Measurements from ENCODE around the gene INO80B.

INO80B gene

DNA sequence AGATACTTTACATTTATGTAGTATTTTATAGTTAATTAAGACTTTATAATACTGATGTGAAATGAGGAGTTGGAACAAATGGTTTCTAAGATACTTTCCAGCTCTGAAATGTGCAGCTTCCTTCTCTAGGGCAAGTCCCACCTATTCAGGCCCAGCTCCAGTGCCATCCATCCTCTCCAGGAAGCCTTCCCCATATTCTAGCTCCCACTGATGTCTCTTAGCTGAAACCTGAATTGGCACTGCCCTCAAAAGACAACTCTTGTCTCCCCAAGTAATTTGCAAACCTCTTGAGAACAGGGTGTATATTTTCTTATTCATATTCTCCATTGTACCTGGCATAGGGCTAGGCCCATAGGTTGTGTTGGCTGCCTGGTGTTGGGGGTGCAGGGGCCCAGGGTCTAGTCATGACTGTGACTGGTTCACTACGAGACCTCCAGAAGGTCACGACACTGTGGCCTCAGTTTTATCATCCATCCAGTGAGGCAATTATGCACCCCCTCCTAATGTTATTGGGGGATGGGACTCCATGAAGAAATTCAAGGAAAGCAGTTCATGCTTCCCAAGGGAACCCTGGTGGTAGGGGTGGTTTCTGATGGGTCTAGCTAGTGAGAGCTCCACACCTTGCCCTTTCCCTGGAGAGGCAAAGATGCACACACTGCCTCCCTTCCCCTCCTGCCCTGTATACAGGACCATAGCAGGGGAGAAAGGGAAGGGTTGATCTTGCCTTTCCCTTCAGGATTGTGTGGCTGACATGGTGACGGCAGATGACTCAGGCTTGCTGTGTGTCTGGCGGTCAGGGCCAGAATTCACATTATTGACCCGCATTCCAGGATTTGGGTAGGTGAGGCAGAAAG lies 30.5 kb upstream of the INO80B start:
- no peak overlapping the region for H3K4me3 ChIP-seq (ENCODE audit: low read length)
- peaks cover 4% of the 10 kb centered on the region; the same call in 1 of the 2 replicates for H3F3A ChIP-seq (ENCODE audit: control insufficient read depth, insufficient read depth)
- H3K4me1 ChIP-seq (ENCODE audit: control insufficient read depth, low read length): peaks cover 34% of the 10 kb centered on the region
- no peaks in the 10 kb centered on the region for H3K27me3 ChIP-seq (ENCODE audit: control insufficient read depth, low read length)
- H3K79me2 ChIP-seq (ENCODE audit: control insufficient read depth, low read length): peaks cover 13% of the 10 kb centered on the region
- peaks cover 30% of the 10 kb centered on the region for H3K36me3 ChIP-seq (ENCODE audit: control insufficient read depth, low read length)
- no peaks in the 10 kb centered on the region for H3K9me2 ChIP-seq (replicated peaks; ENCODE audit: control insufficient read depth, low read length)
- no peak overlapping the region for H3K4me2 ChIP-seq (ENCODE audit: low read length)
- TF ChIP-seq, protein P1, sequence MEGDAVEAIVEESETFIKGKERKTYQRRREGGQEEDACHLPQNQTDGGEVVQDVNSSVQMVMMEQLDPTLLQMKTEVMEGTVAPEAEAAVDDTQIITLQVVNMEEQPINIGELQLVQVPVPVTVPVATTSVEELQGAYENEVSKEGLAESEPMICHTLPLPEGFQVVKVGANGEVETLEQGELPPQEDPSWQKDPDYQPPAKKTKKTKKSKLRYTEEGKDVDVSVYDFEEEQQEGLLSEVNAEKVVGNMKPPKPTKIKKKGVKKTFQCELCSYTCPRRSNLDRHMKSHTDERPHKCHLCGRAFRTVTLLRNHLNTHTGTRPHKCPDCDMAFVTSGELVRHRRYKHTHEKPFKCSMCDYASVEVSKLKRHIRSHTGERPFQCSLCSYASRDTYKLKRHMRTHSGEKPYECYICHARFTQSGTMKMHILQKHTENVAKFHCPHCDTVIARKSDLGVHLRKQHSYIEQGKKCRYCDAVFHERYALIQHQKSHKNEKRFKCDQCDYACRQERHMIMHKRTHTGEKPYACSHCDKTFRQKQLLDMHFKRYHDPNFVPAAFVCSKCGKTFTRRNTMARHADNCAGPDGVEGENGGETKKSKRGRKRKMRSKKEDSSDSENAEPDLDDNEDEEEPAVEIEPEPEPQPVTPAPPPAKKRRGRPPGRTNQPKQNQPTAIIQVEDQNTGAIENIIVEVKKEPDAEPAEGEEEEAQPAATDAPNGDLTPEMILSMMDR (IDR thresholded peaks at IDR 0.05; ENCODE audit: low read depth, low read length, poor library complexity, severe bottlenecking): no peak
- no peak for TF ChIP-seq EZH2phosphoT487 (IDR thresholded peaks at IDR 0.05; ENCODE audit: borderline replicate concordance, low read length)
- H3K27ac ChIP-seq (ENCODE audit: low read depth, low read length): no peak overlapping the region
- no peaks in the 10 kb centered on the region for H3K9me3 ChIP-seq (ENCODE audit: control insufficient read depth, insufficient read depth, low read length)
- no peaks in the 10 kb centered on the region for H4K20me1 ChIP-seq (ENCODE audit: control insufficient read depth, insufficient read depth, low read depth, low read length)

DNA sequence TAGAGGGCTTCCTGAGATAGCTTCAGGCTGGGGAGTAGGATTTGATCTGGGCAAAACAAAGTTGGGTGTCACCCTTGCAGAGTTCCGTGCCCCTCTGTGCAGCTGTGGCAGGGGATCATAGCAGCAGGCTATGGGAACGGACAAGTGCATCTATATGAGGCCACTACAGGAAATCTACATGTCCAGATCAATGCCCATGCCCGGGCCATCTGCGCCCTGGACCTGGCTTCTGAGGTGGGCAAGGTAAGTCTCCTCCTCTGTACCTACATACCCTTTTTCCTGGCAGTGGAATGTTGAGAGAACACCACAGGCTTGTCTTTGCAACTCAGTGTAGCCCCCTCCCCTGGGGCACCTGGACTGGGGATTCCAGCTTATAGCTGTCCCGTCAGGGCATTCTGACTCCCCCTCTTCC lies 29.9 kb upstream of the INO80B start:
- no peaks in the 10 kb centered on the region for H4K20me1 ChIP-seq (ENCODE audit: control insufficient read depth, insufficient read depth, low read depth, low read length)
- H3K9me2 ChIP-seq (replicated peaks; ENCODE audit: control insufficient read depth, low read length): no peaks in the 10 kb centered on the region
- peaks cover 30% of the 10 kb centered on the region for H3K36me3 ChIP-seq (ENCODE audit: control insufficient read depth, low read length)
- no peaks in the 10 kb centered on the region for H3K9me3 ChIP-seq (ENCODE audit: control insufficient read depth, insufficient read depth, low read length)
- no peak overlapping the region for H3K27ac ChIP-seq (ENCODE audit: low read depth, low read length)
- no peak overlapping the region for H3K4me2 ChIP-seq (ENCODE audit: low read length)
- H3K27me3 ChIP-seq (ENCODE audit: control insufficient read depth, low read length): no peaks in the 10 kb centered on the region
- H3F3A ChIP-seq (ENCODE audit: control insufficient read depth, insufficient read depth): peaks cover 4% of the 10 kb centered on the region; the same call in 1 of the 2 replicates
- peaks cover 27% of the 10 kb centered on the region for H3K4me1 ChIP-seq (ENCODE audit: control insufficient read depth, low read length)
- TF ChIP-seq, protein P1 (IDR thresholded peaks at IDR 0.05; ENCODE audit: low read depth, low read length, poor library complexity, severe bottlenecking): no peak
- no peak for TF ChIP-seq EZH2phosphoT487 (IDR thresholded peaks at IDR 0.05; ENCODE audit: borderline replicate concordance, low read length)
- H3K79me2 ChIP-seq (ENCODE audit: control insufficient read depth, low read length): peaks cover 13% of the 10 kb centered on the region
- H3K4me3 ChIP-seq (ENCODE audit: low read length): no peak overlapping the region

DNA sequence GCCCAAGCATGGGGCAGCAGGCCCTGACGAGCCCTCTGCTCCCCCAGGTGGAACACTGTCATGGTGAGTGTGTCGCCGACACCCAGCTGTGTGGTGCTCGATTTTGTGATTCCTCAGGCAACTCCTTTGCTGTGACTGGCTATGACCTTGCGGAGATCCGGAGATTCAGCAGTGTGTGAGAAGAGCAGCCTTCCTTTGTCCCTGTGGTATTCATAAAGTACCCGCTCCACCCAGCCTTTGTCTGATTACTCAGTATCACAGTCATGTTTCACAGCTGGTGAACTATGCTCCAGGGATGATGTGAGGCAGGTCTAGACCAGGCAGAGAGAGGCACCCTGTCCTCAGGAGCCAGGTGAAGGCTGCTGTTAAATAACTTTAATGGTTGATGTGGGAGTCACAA lies 29.4 kb upstream of the INO80B start:
- Histone ChIP-seq H3K4me2 (ENCODE audit: low read length) (no peak overlapping the region), H3K4me3 (ENCODE audit: low read length) (no peak overlapping the region), H3K79me2 (ENCODE audit: control insufficient read depth, low read length) (peaks cover 13% of the 10 kb centered on the region), H3F3A (ENCODE audit: control insufficient read depth, insufficient read depth) (peaks cover 4% of the 10 kb centered on the region; the same call in 1 of the 2 replicates), H3K27ac (ENCODE audit: low read depth, low read length) (no peak overlapping the region), H3K9me3 (ENCODE audit: control insufficient read depth, insufficient read depth, low read length) (no peaks in the 10 kb centered on the region), H3K36me3 (ENCODE audit: control insufficient read depth, low read length) (peaks cover 30% of the 10 kb centered on the region), H3K4me1 (ENCODE audit: control insufficient read depth, low read length) (peaks cover 22% of the 10 kb centered on the region), H3K27me3 (ENCODE audit: control insufficient read depth, low read length) (no peaks in the 10 kb centered on the region), H3K9me2 (replicated peaks; ENCODE audit: control insufficient read depth, low read length) (no peaks in the 10 kb centered on the region), H4K20me1 (ENCODE audit: control insufficient read depth, insufficient read depth, low read depth, low read length) (no peaks in the 10 kb centered on the region)
- TF ChIP-seq, protein P1 (IDR thresholded peaks at IDR 0.05; ENCODE audit: low read depth, low read length, poor library complexity, severe bottlenecking): no peak
- no peak for TF ChIP-seq EZH2phosphoT487 (IDR thresholded peaks at IDR 0.05; ENCODE audit: borderline replicate concordance, low read length)
